ENCODE data around the gene BCAS1.

The BCAS1 gene

GRCh38 chr20:54064939-54065338 lies 5.5 kb downstream of the BCAS1 start:
- Histone ChIP-seq H3K4ac (ENCODE audit: low read depth, low read length) (no peak overlapping the region), H2AK5ac (ENCODE audit: low read length) (no peak overlapping the region), H3K79me2 (ENCODE audit: control insufficient read depth, insufficient read depth, low read length) (no peaks in the 10 kb centered on the region), H4K5ac (ENCODE audit: low read length) (no peak overlapping the region), H2BK5ac (ENCODE audit: low read length) (no peak overlapping the region), H3K23ac (ENCODE audit: low read length) (no peak overlapping the region), H3K27me3 (ENCODE audit: insufficient read depth, low read length, poor library complexity) (no peaks in the 10 kb centered on the region), H3K4me2 (ENCODE audit: low read length) (no peak overlapping the region), H3K79me1 (ENCODE audit: low read length) (no peaks in the 10 kb centered on the region), H2BK15ac (replicated peaks; ENCODE audit: low read depth) (no peak overlapping the region), H2BK120ac (ENCODE audit: low read depth, low read length) (no peak overlapping the region), H3K27ac (ENCODE audit: low read depth, low read length) (no peak overlapping the region), H3K4me3 (ENCODE audit: low read length) (no peak overlapping the region), H4K8ac (ENCODE audit: low read depth, low read length) (no peak overlapping the region), H3K9ac (ENCODE audit: low read length) (no peak overlapping the region), H3K18ac (ENCODE audit: low read length) (no peak overlapping the region), H3K56ac (ENCODE audit: low read length) (no peak overlapping the region), H3K36me3 (ENCODE audit: control insufficient read depth, insufficient read depth, low read length) (no peaks in the 10 kb centered on the region), H3K4me1 (ENCODE audit: control insufficient read depth, low read depth, low read length) (no peaks in the 10 kb centered on the region)
- WGBS (ENCODE audit: extremely low coverage, insufficient coverage, low lambda C conversion rate) = no CpG with 5 or more reads among the region's 7 CpGs
- DNase-seq = no peak

- no peak overlapping the region for H3K18ac ChIP-seq (ENCODE audit: low read length)
- no peak for DNase-seq
- no peak overlapping the region for H2BK5ac ChIP-seq (ENCODE audit: low read length)
- H3K56ac ChIP-seq (ENCODE audit: low read length) = no peak overlapping the region
- no peak overlapping the region for H3K27ac ChIP-seq (ENCODE audit: low read depth, low read length)
- H3K36me3 ChIP-seq (ENCODE audit: control insufficient read depth, insufficient read depth, low read length) = no peaks in the 10 kb centered on the region
- H2AK5ac ChIP-seq (ENCODE audit: low read length) = no peak overlapping the region
- no peaks in the 10 kb centered on the region for H3K4me1 ChIP-seq (ENCODE audit: control insufficient read depth, low read depth, low read length)
- H3K4me3 ChIP-seq (ENCODE audit: low read length) = no peak overlapping the region
- no peaks in the 10 kb centered on the region for H3K79me2 ChIP-seq (ENCODE audit: control insufficient read depth, insufficient read depth, low read length)
- no peak overlapping the region for H2BK120ac ChIP-seq (ENCODE audit: low read depth, low read length)
- H4K8ac ChIP-seq (ENCODE audit: low read depth, low read length) = no peak overlapping the region
- H3K4ac ChIP-seq (ENCODE audit: low read depth, low read length) = no peak overlapping the region
- no peak overlapping the region for H3K23ac ChIP-seq (ENCODE audit: low read length)
- no peak overlapping the region for H3K9ac ChIP-seq (ENCODE audit: low read length)
- no peak overlapping the region for H4K5ac ChIP-seq (ENCODE audit: low read length)
- no peaks in the 10 kb centered on the region for H3K27me3 ChIP-seq (ENCODE audit: insufficient read depth, low read length, poor library complexity)
- H3K4me2 ChIP-seq (ENCODE audit: low read length) = no peak overlapping the region
- no peak overlapping the region for H2BK15ac ChIP-seq (replicated peaks; ENCODE audit: low read depth)
- WGBS (ENCODE audit: extremely low coverage, insufficient coverage, low lambda C conversion rate) = no CpG with 5 or more reads among the region's 11 CpGs
- no peaks in the 10 kb centered on the region for H3K79me1 ChIP-seq (ENCODE audit: low read length)
Measured at GRCh38 chr20:54063992-54064676, 6.3 kb downstream of the BCAS1 start.

DNA sequence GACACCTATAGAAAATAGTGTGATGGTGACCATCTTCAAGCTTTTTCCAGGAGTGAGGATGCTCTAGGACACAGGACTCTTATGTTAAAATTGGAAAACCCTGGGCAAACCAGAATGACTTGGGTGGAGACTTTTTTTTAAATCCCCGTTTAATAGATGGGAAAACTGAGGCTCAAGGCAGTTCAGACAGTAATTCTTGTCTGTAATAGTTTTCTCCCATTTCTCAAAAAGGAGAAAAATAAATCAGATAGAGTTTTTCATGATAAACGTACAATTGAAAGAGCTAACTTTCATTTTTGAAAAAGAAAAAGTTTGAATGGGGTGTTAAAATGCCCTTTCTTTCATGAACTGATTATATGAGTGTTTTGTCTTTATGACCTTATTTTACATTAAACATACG lies 6.8 kb downstream of the BCAS1 start:
- no peak overlapping the region for H2BK15ac ChIP-seq (replicated peaks; ENCODE audit: low read depth)
- DNase-seq = no peak
- no peak overlapping the region for H2BK120ac ChIP-seq (ENCODE audit: low read depth, low read length)
- H3K79me2 ChIP-seq (ENCODE audit: control insufficient read depth, insufficient read depth, low read length) = no peaks in the 10 kb centered on the region
- H3K36me3 ChIP-seq (ENCODE audit: control insufficient read depth, insufficient read depth, low read length) = no peaks in the 10 kb centered on the region
- no peak overlapping the region for H3K4ac ChIP-seq (ENCODE audit: low read depth, low read length)
- no peak overlapping the region for H3K9ac ChIP-seq (ENCODE audit: low read length)
- no peak overlapping the region for H4K8ac ChIP-seq (ENCODE audit: low read depth, low read length)
- no peak overlapping the region for H3K23ac ChIP-seq (ENCODE audit: low read length)
- no peak overlapping the region for H3K18ac ChIP-seq (ENCODE audit: low read length)
- H3K27ac ChIP-seq (ENCODE audit: low read depth, low read length) = no peak overlapping the region
- H3K4me3 ChIP-seq (ENCODE audit: low read length) = no peak overlapping the region
- no peak overlapping the region for H2AK5ac ChIP-seq (ENCODE audit: low read length)
- no peak overlapping the region for H3K56ac ChIP-seq (ENCODE audit: low read length)
- 100% methylated on average over 1 of the region's 3 CpGs for WGBS (ENCODE audit: extremely low coverage, insufficient coverage, low lambda C conversion rate)
- no peaks in the 10 kb centered on the region for H3K79me1 ChIP-seq (ENCODE audit: low read length)
- no peak overlapping the region for H2BK5ac ChIP-seq (ENCODE audit: low read length)
- no peaks in the 10 kb centered on the region for H3K27me3 ChIP-seq (ENCODE audit: insufficient read depth, low read length, poor library complexity)
- H4K5ac ChIP-seq (ENCODE audit: low read length) = no peak overlapping the region
- no peaks in the 10 kb centered on the region for H3K4me1 ChIP-seq (ENCODE audit: control insufficient read depth, low read depth, low read length)
- no peak overlapping the region for H3K4me2 ChIP-seq (ENCODE audit: low read length)

DNA sequence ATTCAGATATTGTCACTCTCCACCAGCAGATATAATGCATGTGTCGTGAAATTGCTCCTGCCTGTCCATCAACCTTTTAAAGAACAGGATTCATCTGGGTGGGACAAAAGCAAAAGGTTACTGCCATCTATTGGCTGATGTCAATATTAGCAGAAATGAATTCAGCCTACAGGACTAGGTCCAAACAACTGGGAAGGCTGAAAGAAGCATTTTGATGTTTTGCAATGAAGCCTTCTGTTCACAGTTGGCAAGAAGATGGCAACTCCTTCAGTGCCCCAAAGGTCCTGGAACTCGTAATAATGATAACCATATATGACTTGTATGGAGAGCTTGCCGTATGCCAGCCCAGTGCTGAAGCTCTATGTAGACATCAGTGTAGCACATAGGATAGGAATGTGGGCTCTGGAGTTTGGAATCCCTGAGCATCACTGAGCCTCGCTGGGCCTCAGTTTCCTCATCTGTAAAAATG lies 7.5 kb downstream of the BCAS1 start:
- Histone ChIP-seq H3K27ac (ENCODE audit: low read depth, low read length) (no peak overlapping the region), H4K8ac (ENCODE audit: low read depth, low read length) (no peak overlapping the region), H2BK120ac (ENCODE audit: low read depth, low read length) (no peak overlapping the region), H3K36me3 (ENCODE audit: control insufficient read depth, insufficient read depth, low read length) (no peaks in the 10 kb centered on the region), H3K9ac (ENCODE audit: low read length) (no peak overlapping the region), H4K5ac (ENCODE audit: low read length) (no peak overlapping the region), H2BK5ac (ENCODE audit: low read length) (no peak overlapping the region), H3K4ac (ENCODE audit: low read depth, low read length) (no peak overlapping the region), H3K4me2 (ENCODE audit: low read length) (no peak overlapping the region), H3K56ac (ENCODE audit: low read length) (no peak overlapping the region), H3K18ac (ENCODE audit: low read length) (no peak overlapping the region), H3K79me2 (ENCODE audit: control insufficient read depth, insufficient read depth, low read length) (no peaks in the 10 kb centered on the region), H3K4me3 (ENCODE audit: low read length) (no peak overlapping the region), H3K79me1 (ENCODE audit: low read length) (no peaks in the 10 kb centered on the region), H3K4me1 (ENCODE audit: control insufficient read depth, low read depth, low read length) (no peaks in the 10 kb centered on the region), H3K23ac (ENCODE audit: low read length) (no peak overlapping the region), H3K27me3 (ENCODE audit: insufficient read depth, low read length, poor library complexity) (no peaks in the 10 kb centered on the region), H2BK15ac (replicated peaks; ENCODE audit: low read depth) (no peak overlapping the region), H2AK5ac (ENCODE audit: low read length) (no peak overlapping the region)
- peak; percentile 57 for DNase-seq
- no CpG with 5 or more reads among the region's 4 CpGs for WGBS (ENCODE audit: extremely low coverage, insufficient coverage, low lambda C conversion rate)

GRCh38 chr20:54061101-54061881 lies 9.1 kb downstream of the BCAS1 start:
- Histone ChIP-seq H3K9ac (ENCODE audit: low read length) (no peak overlapping the region), H2BK120ac (ENCODE audit: low read depth, low read length) (no peak overlapping the region), H3K18ac (ENCODE audit: low read length) (no peak overlapping the region), H3K4ac (ENCODE audit: low read depth, low read length) (no peak overlapping the region), H3K4me3 (ENCODE audit: low read length) (no peak overlapping the region), H2AK5ac (ENCODE audit: low read length) (no peak overlapping the region), H3K79me1 (ENCODE audit: low read length) (no peaks in the 10 kb centered on the region), H3K4me2 (ENCODE audit: low read length) (no peak overlapping the region), H3K27ac (ENCODE audit: low read depth, low read length) (no peak overlapping the region), H3K36me3 (ENCODE audit: control insufficient read depth, insufficient read depth, low read length) (no peaks in the 10 kb centered on the region), H4K5ac (ENCODE audit: low read length) (no peak overlapping the region), H3K56ac (ENCODE audit: low read length) (no peak overlapping the region), H3K4me1 (ENCODE audit: control insufficient read depth, low read depth, low read length) (no peaks in the 10 kb centered on the region), H3K27me3 (ENCODE audit: insufficient read depth, low read length, poor library complexity) (no peaks in the 10 kb centered on the region), H3K79me2 (ENCODE audit: control insufficient read depth, insufficient read depth, low read length) (no peaks in the 10 kb centered on the region), H3K23ac (ENCODE audit: low read length) (no peak overlapping the region), H2BK5ac (ENCODE audit: low read length) (no peak overlapping the region), H2BK15ac (replicated peaks; ENCODE audit: low read depth) (no peak overlapping the region), H4K8ac (ENCODE audit: low read depth, low read length) (no peak overlapping the region)
- DNase-seq = no peak
- WGBS (ENCODE audit: extremely low coverage, insufficient coverage, low lambda C conversion rate) = no CpG with 5 or more reads among the region's 8 CpGs
